22Rv1 (cell line): Measurements from ENCODE around the gene TMEM63B.

Source experiments
- H3K27ac ChIP-seq: fragments of 450-650 bp; 2 replicates; pipeline ENCODE4 v1.5.1; 2017
- ZFX ChIP-seq: fragments of 450-650 bp; IDR thresholded peaks from 2 replicates; pipeline ENCODE4 v1.6.1; 2017; ENCODE audit warnings: antibody characterized with exemption, borderline replicate concordance
- TF ChIP-seq, protein P1 (sequence below): fragments of 450-650 bp; IDR thresholded peaks from 2 replicates; pipeline ENCODE4 v1.5.1; 2017; ENCODE audit warnings: mild to moderate bottlenecking

The TMEM63B gene

DNA sequence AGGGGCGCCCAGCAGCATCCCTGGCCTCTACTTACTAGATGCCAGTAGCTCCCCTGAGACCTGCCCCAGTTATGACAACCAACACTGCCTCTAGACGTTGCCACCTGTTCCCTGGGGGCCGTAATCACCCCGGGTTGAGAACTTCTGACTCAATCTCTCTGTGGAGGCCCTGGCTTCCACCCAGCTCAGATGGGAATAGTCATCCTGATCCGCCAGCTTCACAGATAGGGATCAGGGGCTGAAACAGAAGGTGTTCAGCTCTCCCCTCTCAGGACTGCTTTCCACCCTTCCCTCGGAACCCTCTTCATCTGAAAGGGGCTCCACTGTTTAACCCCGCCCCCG, 34.6 kb downstream of the TMEM63B start:
- H3K27ac ChIP-seq = no peak overlapping the region
- TF ChIP-seq ZFX = no peak
- TF ChIP-seq, protein P1, sequence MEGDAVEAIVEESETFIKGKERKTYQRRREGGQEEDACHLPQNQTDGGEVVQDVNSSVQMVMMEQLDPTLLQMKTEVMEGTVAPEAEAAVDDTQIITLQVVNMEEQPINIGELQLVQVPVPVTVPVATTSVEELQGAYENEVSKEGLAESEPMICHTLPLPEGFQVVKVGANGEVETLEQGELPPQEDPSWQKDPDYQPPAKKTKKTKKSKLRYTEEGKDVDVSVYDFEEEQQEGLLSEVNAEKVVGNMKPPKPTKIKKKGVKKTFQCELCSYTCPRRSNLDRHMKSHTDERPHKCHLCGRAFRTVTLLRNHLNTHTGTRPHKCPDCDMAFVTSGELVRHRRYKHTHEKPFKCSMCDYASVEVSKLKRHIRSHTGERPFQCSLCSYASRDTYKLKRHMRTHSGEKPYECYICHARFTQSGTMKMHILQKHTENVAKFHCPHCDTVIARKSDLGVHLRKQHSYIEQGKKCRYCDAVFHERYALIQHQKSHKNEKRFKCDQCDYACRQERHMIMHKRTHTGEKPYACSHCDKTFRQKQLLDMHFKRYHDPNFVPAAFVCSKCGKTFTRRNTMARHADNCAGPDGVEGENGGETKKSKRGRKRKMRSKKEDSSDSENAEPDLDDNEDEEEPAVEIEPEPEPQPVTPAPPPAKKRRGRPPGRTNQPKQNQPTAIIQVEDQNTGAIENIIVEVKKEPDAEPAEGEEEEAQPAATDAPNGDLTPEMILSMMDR = no peak

DNA sequence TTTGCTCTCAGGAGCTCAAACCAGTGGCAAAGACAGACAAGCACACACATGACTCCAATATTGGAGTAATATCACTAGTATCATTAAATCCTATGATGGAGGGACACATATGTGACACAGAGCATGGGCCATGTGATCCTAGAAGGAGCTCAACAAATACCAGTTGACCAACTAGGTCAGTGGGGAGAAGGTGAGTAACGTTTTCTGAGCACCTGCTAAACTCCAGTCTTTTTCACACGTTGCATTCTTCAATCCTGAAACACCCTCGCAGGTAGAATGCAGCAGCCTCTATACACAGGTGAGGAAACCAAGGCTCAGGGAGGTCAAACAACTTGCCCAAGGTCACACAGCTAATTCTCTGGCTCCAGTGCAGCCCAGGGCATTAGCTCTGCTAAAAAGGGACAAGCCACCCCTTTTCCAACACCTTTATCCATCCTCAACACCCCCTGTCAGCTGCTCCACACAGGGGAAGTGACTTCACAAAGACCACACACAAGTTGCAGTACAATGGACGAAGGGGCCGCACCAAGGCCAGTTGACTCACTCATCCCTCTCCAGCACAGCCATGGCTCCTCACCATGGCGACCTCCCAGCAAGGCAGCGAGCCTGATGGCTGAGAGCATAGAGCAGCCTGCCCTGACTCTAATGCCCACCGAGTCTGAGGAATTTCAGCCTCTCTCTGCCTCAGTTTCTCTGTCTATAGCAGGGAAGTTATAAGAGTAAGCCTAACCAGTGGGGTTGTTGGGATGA, 35.7 kb downstream of the TMEM63B start:
- TF ChIP-seq, protein P1 = no peak
- no peak for TF ChIP-seq ZFX
- H3K27ac ChIP-seq = no peak overlapping the region

DNA sequence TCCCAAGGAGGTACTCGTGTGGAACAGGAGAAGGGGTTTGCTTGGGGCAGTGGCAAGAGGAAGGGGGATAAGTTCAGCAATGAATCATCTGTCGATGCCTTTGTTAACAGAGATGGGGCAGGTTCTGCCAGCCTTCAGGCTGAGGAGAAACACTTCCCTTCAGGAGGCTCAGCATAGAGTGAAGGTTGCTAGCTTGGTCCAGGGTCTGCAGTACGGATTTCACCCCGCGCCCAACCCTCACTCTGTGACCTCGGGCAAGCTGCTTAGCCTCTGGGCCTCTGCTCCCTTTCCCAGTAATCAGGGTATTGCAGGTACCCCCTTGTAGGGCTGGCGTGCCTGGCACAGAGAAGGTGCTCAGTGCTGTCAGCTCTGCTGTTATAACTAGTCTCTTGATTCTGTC, 38.8 kb downstream of the TMEM63B start:
- TF ChIP-seq ZFX = no peak
- TF ChIP-seq, protein P1 = no peak
- no peak overlapping the region for H3K27ac ChIP-seq

DNA sequence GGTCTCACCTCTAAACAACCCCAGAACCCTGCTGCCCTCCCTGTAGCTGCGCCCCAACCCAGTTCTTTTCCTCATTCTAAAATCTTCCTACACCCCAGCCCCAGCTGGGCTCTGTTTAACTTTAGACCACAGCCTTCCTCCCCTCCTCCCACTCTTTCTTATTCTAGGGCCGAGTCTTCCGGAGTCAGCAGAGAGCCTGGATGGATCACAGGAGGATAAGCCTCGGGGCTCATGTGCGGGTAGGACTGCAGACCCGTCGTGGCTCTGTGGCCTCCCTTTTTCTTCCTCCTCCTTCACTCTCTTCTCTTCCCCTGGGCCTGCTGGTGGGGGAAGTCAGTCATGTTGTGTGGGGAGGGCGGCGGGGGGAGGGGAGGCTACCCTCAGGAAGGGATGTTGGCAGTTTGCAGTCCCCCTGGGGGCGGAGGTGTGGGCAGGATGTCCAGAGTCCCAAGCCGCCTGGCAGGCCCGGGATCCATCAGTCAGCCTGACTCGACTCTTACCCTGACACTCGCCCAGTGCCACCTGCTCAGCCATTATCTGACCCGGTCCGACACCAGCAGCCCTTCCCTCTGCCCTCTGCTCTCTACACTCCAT, 39.3 kb downstream of the TMEM63B start:
- TF ChIP-seq ZFX = no peak
- TF ChIP-seq, protein P1 = no peak
- no peak overlapping the region for H3K27ac ChIP-seq

DNA sequence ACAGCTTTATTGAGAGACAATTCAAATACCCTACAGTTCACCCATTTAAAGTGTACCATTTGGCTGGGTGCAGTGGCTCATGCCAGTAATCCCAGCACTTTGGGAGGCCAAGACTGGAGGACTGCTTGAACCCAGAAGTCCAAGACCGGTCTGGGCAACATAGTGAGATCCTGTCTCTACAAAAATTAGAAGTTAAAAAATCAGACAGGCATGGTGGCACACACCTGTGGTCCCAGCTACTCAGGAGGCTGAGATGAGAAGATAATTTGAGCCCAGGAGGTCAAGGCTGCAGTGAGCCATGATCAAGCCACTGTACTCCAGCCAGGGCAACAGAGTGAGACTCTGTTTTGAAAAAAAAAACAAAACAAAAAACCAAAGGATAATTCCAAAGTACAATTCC, 40.2 kb downstream of the TMEM63B start:
- no peak for TF ChIP-seq ZFX
- TF ChIP-seq, protein P1 = no peak
- H3K27ac ChIP-seq = no peak overlapping the region

DNA sequence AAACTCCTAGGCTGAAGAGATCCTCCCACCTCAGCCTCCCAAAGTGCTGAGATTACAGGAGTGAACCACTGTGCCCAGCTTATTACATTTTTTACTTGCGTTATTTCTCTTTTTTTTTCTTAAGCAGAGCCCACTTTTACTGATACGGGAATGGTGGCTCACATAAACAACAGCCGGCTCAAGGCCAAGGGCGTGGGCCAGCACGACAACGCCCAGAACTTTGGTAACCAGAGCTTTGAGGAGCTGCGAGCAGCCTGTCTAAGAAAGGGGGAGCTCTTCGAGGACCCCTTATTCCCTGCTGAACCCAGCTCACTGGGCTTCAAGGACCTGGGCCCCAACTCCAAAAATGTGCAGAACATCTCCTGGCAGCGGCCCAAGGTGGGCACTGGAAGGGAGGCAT, 41.8 kb downstream of the TMEM63B start:
- no peak overlapping the region for H3K27ac ChIP-seq
- TF ChIP-seq, protein P1 = no peak
- no peak for TF ChIP-seq ZFX

DNA sequence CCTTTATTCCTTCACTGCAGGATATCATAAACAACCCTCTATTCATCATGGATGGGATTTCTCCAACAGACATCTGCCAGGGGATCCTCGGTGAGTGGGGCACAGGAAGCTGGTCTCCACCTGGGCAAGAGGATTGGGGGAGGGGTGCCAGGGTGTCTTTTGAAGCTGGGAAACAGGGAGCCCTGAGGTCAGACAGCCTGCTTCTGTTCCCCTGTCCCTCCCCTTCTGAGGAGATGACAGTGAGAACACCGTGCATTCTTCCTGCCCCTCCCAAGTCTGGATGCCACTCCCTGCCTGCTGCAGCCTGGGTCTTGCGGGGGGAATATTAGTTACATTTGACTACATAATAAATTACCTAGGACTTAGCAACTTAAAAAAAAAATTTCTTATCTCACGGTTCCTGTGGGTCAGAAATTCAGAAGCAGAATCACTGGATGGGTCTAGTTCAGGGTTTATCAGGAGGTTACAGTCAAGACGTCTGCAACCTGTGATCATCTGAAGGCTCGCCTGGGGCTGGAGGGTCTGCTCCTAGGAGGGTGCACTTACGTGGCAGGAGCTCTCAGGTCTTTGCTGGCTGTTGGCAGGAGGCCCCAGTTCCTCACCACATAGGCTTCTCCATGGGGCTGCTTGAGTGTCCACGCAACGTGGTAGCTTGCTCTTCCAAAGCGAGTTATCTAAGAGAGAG, 42.7 kb downstream of the TMEM63B start:
- no peak overlapping the region for H3K27ac ChIP-seq
- TF ChIP-seq, protein P1 = no peak
- no peak for TF ChIP-seq ZFX
